ENCODE measurements around the gene PPP1R2.
"Not testable (repeated sequence)": the region's sequence is repeated elsewhere in the genome, so short reads cannot be mapped to it uniquely, and the experiment has no call there.

The PPP1R2 gene

GRCh38 chr3:195514610-195515235 is 28.4 kb downstream of the PPP1R2 start:
- peaks cover 7 to 40% (median 31%) of the 10 kb centered on the region in 4 experiments for H3K36me3 ChIP-seq (ENCODE audit: control insufficient read depth in 4 of 4, insufficient read depth in 4 of 4, low read length in 3 of 4)
- DNase-seq; H3K4me3 ChIP-seq (ENCODE audit: control insufficient read depth in 1 of 7, extremely low read depth in 1 of 7, insufficient read depth in 4 of 7, low read depth in 2 of 7, low read length in 6 of 7); H3K9me3 ChIP-seq (ENCODE audit: control extremely low read depth in 1 of 5, control insufficient read depth in 4 of 5, insufficient read depth in 2 of 5, low read depth in 1 of 5, low read length in 4 of 5); H3K27ac ChIP-seq (ENCODE audit: insufficient read depth in 1 of 2, low read depth in 1 of 2, low read length in 2 of 2, poor library complexity in 1 of 2, severe bottlenecking in 2 of 2); H3K4me1 ChIP-seq (ENCODE audit: control extremely low read depth in 1 of 4, control insufficient read depth in 4 of 4, insufficient read depth in 4 of 4, low read length in 3 of 4); POLR2A ChIA-PET; H3K27me3 ChIP-seq (replicated peaks in 2 of 5; ENCODE audit: control insufficient read depth in 4 of 5, insufficient read depth in 5 of 5, low read length in 4 of 5): not testable (repeated sequence)
- CTCF ChIA-PET = interaction anchor here (0.7 to 3.0 kb wide), 2 partner anchors 243 to 381 kb away, joined by 3 to 15 read pairs; partner anchors contain the start of gene XXYLT1
- no CpG with 5 or more reads among the region's 1 CpG for WGBS (ENCODE audit: insufficient coverage)

GRCh38 chr3:195512798-195513345 is 30.3 kb downstream of the PPP1R2 start:
- Histone ChIP-seq H3K4me1 (ENCODE audit: control extremely low read depth in 1 of 4, control insufficient read depth in 4 of 4, insufficient read depth in 4 of 4, low read length in 3 of 4) (peaks cover 0 to 8% (median 5%) of the 10 kb centered on the region in 4 experiments), H3K36me3 (ENCODE audit: control insufficient read depth in 4 of 4, insufficient read depth in 4 of 4, low read length in 3 of 4) (peaks cover 10 to 38% (median 26%) of the 10 kb centered on the region in 4 experiments), H3K4me3 (ENCODE audit: control insufficient read depth in 1 of 7, extremely low read depth in 1 of 7, insufficient read depth in 4 of 7, low read depth in 2 of 7, low read length in 6 of 7) (no peak overlapping the region), H3K9me3 (ENCODE audit: control extremely low read depth in 1 of 5, control insufficient read depth in 4 of 5, insufficient read depth in 2 of 5, low read depth in 1 of 5, low read length in 4 of 5) (peaks cover 0 to 2% (median 0%) of the 10 kb centered on the region in 5 experiments), H3K27me3 (replicated peaks in 2 of 5; ENCODE audit: control insufficient read depth in 4 of 5, insufficient read depth in 5 of 5, low read length in 4 of 5) (no peaks in the 10 kb centered on the region), H3K27ac (ENCODE audit: insufficient read depth in 1 of 2, low read depth in 1 of 2, low read length in 2 of 2, poor library complexity in 1 of 2, severe bottlenecking in 2 of 2) (no peak overlapping the region)
- POLR2A ChIA-PET = no interaction called here
- WGBS (ENCODE audit: insufficient coverage) = 98% methylated on average over 7 of the region's 7 CpGs
- CTCF ChIA-PET = interaction anchor here (1.0 kb wide), 1 partner anchor 242 kb away, joined by 4 read pairs; the partner anchor contains the start of gene XXYLT1
- no peak for DNase-seq

- CTCF ChIA-PET = interaction anchor here (1.1 to 1.5 kb wide), 3 partner anchors 236 to 241 kb away, joined by 3 read pairs; partner anchors contain the start of gene XXYLT1
- no peaks in the 10 kb centered on the region for H3K27me3 ChIP-seq (replicated peaks in 2 of 5; ENCODE audit: control insufficient read depth in 4 of 5, insufficient read depth in 5 of 5, low read length in 4 of 5)
- no peak overlapping the region for H3K4me3 ChIP-seq (ENCODE audit: control insufficient read depth in 1 of 7, extremely low read depth in 1 of 7, insufficient read depth in 4 of 7, low read depth in 2 of 7, low read length in 6 of 7)
- peaks cover 0 to 2% (median 0%) of the 10 kb centered on the region in 5 experiments for H3K9me3 ChIP-seq (ENCODE audit: control extremely low read depth in 1 of 5, control insufficient read depth in 4 of 5, insufficient read depth in 2 of 5, low read depth in 1 of 5, low read length in 4 of 5)
- WGBS (ENCODE audit: insufficient coverage) = no CpG with 5 or more reads among the region's 6 CpGs
- POLR2A ChIA-PET = interaction anchor here (0.8 kb wide), 1 partner anchor 34 kb away, joined by 3 read pairs; no protein-coding TSS in a partner anchor
- no peak overlapping the region for H3K27ac ChIP-seq (ENCODE audit: insufficient read depth in 1 of 2, low read depth in 1 of 2, low read length in 2 of 2, poor library complexity in 1 of 2, severe bottlenecking in 2 of 2)
- peaks cover 0 to 8% (median 5%) of the 10 kb centered on the region in 4 experiments for H3K4me1 ChIP-seq (ENCODE audit: control extremely low read depth in 1 of 4, control insufficient read depth in 4 of 4, insufficient read depth in 4 of 4, low read length in 3 of 4)
- DNase-seq = no peak
- H3K36me3 ChIP-seq (ENCODE audit: control insufficient read depth in 4 of 4, insufficient read depth in 4 of 4, low read length in 3 of 4) = peaks cover 6 to 27% (median 20%) of the 10 kb centered on the region in 4 experiments
Observed at GRCh38 chr3:195511136-195511535, 32.0 kb downstream of the PPP1R2 start.

GRCh38 chr3:195508185-195508584 is 34.9 kb downstream of the PPP1R2 start:
- peaks cover 0 to 8% (median 5%) of the 10 kb centered on the region in 4 experiments for H3K4me1 ChIP-seq (ENCODE audit: control extremely low read depth in 1 of 4, control insufficient read depth in 4 of 4, insufficient read depth in 4 of 4, low read length in 3 of 4)
- H3K9me3 ChIP-seq (ENCODE audit: control extremely low read depth in 1 of 5, control insufficient read depth in 4 of 5, insufficient read depth in 2 of 5, low read depth in 1 of 5, low read length in 4 of 5) = peaks cover 0 to 2% (median 0%) of the 10 kb centered on the region in 5 experiments
- CTCF ChIA-PET = interaction anchor here (1.2 to 1.6 kb wide), 3 partner anchors 11 to 237 kb away, joined by 4 to 7 read pairs (median 5); partner anchors contain the start of gene XXYLT1
- H3K27ac ChIP-seq (ENCODE audit: insufficient read depth in 1 of 2, low read depth in 1 of 2, low read length in 2 of 2, poor library complexity in 1 of 2, severe bottlenecking in 2 of 2) = no peak overlapping the region
- DNase-seq = no peak
- POLR2A ChIA-PET = no interaction called here
- peaks cover 3 to 10% (median 7%) of the 10 kb centered on the region in 4 experiments for H3K36me3 ChIP-seq (ENCODE audit: control insufficient read depth in 4 of 4, insufficient read depth in 4 of 4, low read length in 3 of 4)
- WGBS (ENCODE audit: insufficient coverage) = no CpG with 5 or more reads among the region's 1 CpG
- no peak overlapping the region for H3K4me3 ChIP-seq (ENCODE audit: control insufficient read depth in 1 of 7, extremely low read depth in 1 of 7, insufficient read depth in 4 of 7, low read depth in 2 of 7, low read length in 6 of 7)
- H3K27me3 ChIP-seq (replicated peaks in 2 of 5; ENCODE audit: control insufficient read depth in 4 of 5, insufficient read depth in 5 of 5, low read length in 4 of 5) = no peaks in the 10 kb centered on the region

- ChIA-PET CTCF (interaction anchor here (0.6 kb wide), 1 partner anchor 145 kb away, joined by 3 read pairs; no protein-coding TSS in a partner anchor), POLR2A (no interaction called here)
- Histone ChIP-seq H3K4me1 (ENCODE audit: control extremely low read depth in 1 of 4, control insufficient read depth in 4 of 4, insufficient read depth in 4 of 4, low read length in 3 of 4) (no peaks in the 10 kb centered on the region), H3K4me3 (ENCODE audit: control insufficient read depth in 1 of 7, extremely low read depth in 1 of 7, insufficient read depth in 4 of 7, low read depth in 2 of 7, low read length in 6 of 7) (no peak overlapping the region), H3K27me3 (replicated peaks in 2 of 5; ENCODE audit: control insufficient read depth in 4 of 5, insufficient read depth in 5 of 5, low read length in 4 of 5) (no peaks in the 10 kb centered on the region), H3K36me3 (ENCODE audit: control insufficient read depth in 4 of 4, insufficient read depth in 4 of 4, low read length in 3 of 4) (no peaks in the 10 kb centered on the region), H3K9me3 (ENCODE audit: control extremely low read depth in 1 of 5, control insufficient read depth in 4 of 5, insufficient read depth in 2 of 5, low read depth in 1 of 5, low read length in 4 of 5) (no peaks in the 10 kb centered on the region), H3K27ac (ENCODE audit: insufficient read depth in 1 of 2, low read depth in 1 of 2, low read length in 2 of 2, poor library complexity in 1 of 2, severe bottlenecking in 2 of 2) (no peak overlapping the region)
- DNase-seq = no peak
- 100% methylated on average over 1 of the region's 3 CpGs for WGBS (ENCODE audit: insufficient coverage)
Observed at GRCh38 chr3:195475614-195476013, 67.5 kb downstream of the PPP1R2 start.

GRCh38 chr3:195475116-195475515 is 68.0 kb downstream of the PPP1R2 start:
- H3K27me3 ChIP-seq (replicated peaks in 2 of 5; ENCODE audit: control insufficient read depth in 4 of 5, insufficient read depth in 5 of 5, low read length in 4 of 5); H3K4me1 ChIP-seq (ENCODE audit: control extremely low read depth in 1 of 4, control insufficient read depth in 4 of 4, insufficient read depth in 4 of 4, low read length in 3 of 4); POLR2A ChIA-PET; H3K4me3 ChIP-seq (ENCODE audit: control insufficient read depth in 1 of 7, extremely low read depth in 1 of 7, insufficient read depth in 4 of 7, low read depth in 2 of 7, low read length in 6 of 7); DNase-seq; H3K9me3 ChIP-seq (ENCODE audit: control extremely low read depth in 1 of 5, control insufficient read depth in 4 of 5, insufficient read depth in 2 of 5, low read depth in 1 of 5, low read length in 4 of 5); CTCF ChIA-PET; H3K27ac ChIP-seq (ENCODE audit: insufficient read depth in 1 of 2, low read depth in 1 of 2, low read length in 2 of 2, poor library complexity in 1 of 2, severe bottlenecking in 2 of 2); H3K36me3 ChIP-seq (ENCODE audit: control insufficient read depth in 4 of 4, insufficient read depth in 4 of 4, low read length in 3 of 4): not testable (repeated sequence)
- 83% methylated on average over 7 of the region's 8 CpGs for WGBS (ENCODE audit: insufficient coverage)

- H3K9me3 ChIP-seq (ENCODE audit: control extremely low read depth in 1 of 5, control insufficient read depth in 4 of 5, insufficient read depth in 2 of 5, low read depth in 1 of 5, low read length in 4 of 5) = peaks cover 0 to 3% (median 0%) of the 10 kb centered on the region in 5 experiments
- no peak overlapping the region for H3K4me3 ChIP-seq (ENCODE audit: control insufficient read depth in 1 of 7, extremely low read depth in 1 of 7, insufficient read depth in 4 of 7, low read depth in 2 of 7, low read length in 6 of 7)
- ChIA-PET POLR2A (no interaction called here), CTCF (no interaction called here)
- DNase-seq = no peak
- H3K36me3 ChIP-seq (ENCODE audit: control insufficient read depth in 4 of 4, insufficient read depth in 4 of 4, low read length in 3 of 4) = no peaks in the 10 kb centered on the region
- 100% methylated on average over 1 of the region's 4 CpGs for WGBS (ENCODE audit: insufficient coverage)
- H3K27me3 ChIP-seq (replicated peaks in 2 of 5; ENCODE audit: control insufficient read depth in 4 of 5, insufficient read depth in 5 of 5, low read length in 4 of 5) = no peaks in the 10 kb centered on the region
- H3K27ac ChIP-seq (ENCODE audit: insufficient read depth in 1 of 2, low read depth in 1 of 2, low read length in 2 of 2, poor library complexity in 1 of 2, severe bottlenecking in 2 of 2) = no peak overlapping the region
- no peaks in the 10 kb centered on the region for H3K4me1 ChIP-seq (ENCODE audit: control extremely low read depth in 1 of 4, control insufficient read depth in 4 of 4, insufficient read depth in 4 of 4, low read length in 3 of 4)
Observed at GRCh38 chr3:195468841-195469240, 74.3 kb downstream of the PPP1R2 start.
